SK-N-SH treated with all-trans-retinoic acid at 6 μM for 48 hours (cell line): ENCODE data around the gene MAPK10.
"Not testable (repeated sequence)": the region's sequence is repeated elsewhere in the genome, so short reads cannot be mapped to it uniquely, and the experiment has no call there.

Experiments used
- RARB ChIP-seq: fragments of 250-450 bp; sonication (Bioruptor Pico); IDR thresholded peaks from 2 replicates; pipeline ENCODE4 v1.8.0; 2021; ENCODE audit warnings: mild to moderate bottlenecking, moderate library complexity
- ZFP30 ChIP-seq: fragments of 450-650 bp; formaldehyde crosslinking; IDR thresholded peaks from 2 replicates; pipeline ENCODE4 v1.5.0; 2022; ENCODE audit warnings: mild to moderate bottlenecking, moderate library complexity
- ZNF70 ChIP-seq: fragments of 450-650 bp; formaldehyde crosslinking; IDR thresholded peaks from 2 replicates; pipeline ENCODE4 v1.5.0; 2020; ENCODE audit warnings: mild to moderate bottlenecking, moderate library complexity
- TF ChIP-seq, protein P1 (sequence below): fragments of 250-450 bp; sonication (Bioruptor Pico); IDR thresholded peaks from 2 replicates; pipeline ENCODE4 v1.5.1; 2020; ENCODE audit warnings: low read depth, mild to moderate bottlenecking, moderate library complexity
- TF ChIP-seq, protein P2 (sequence below): fragments of 250-450 bp; sonication (Bioruptor Pico); IDR thresholded peaks from 2 replicates; pipeline ENCODE4 v1.5.1; 2021; ENCODE audit warnings: mild to moderate bottlenecking, moderate library complexity

DNA sequence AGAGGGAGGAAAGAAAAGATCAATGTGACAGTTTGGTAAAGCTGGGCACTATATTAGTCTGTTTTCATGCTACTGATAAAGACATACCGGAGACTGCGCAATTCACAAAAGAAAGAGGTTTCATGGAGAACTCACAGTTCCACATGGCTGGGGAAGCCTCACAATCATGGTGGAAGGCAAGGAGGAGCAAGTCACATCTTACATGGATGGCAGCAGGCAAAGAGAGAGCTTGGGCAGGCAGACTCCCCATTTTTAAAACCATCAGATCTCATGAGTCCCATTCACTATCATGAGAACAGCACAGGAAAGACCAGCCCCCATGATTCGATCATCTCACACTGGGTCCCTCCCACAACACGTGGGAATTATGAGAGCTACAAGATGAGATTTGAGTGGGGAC is 394.8 kb downstream of the MAPK10 start:
- not testable (repeated sequence) for TF ChIP-seq ZNF70, ZFP30, RARB (CRISPR knock-in tag)
- TF ChIP-seq, protein P1, sequence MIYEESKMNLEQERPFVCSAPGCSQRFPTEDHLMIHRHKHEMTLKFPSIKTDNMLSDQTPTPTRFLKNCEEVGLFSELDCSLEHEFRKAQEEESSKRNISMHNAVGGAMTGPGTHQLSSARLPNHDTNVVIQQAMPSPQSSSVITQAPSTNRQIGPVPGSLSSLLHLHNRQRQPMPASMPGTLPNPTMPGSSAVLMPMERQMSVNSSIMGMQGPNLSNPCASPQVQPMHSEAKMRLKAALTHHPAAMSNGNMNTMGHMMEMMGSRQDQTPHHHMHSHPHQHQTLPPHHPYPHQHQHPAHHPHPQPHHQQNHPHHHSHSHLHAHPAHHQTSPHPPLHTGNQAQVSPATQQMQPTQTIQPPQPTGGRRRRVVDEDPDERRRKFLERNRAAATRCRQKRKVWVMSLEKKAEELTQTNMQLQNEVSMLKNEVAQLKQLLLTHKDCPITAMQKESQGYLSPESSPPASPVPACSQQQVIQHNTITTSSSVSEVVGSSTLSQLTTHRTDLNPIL (CRISPR knock-in tag): not testable (repeated sequence)
- TF ChIP-seq, protein P2, sequence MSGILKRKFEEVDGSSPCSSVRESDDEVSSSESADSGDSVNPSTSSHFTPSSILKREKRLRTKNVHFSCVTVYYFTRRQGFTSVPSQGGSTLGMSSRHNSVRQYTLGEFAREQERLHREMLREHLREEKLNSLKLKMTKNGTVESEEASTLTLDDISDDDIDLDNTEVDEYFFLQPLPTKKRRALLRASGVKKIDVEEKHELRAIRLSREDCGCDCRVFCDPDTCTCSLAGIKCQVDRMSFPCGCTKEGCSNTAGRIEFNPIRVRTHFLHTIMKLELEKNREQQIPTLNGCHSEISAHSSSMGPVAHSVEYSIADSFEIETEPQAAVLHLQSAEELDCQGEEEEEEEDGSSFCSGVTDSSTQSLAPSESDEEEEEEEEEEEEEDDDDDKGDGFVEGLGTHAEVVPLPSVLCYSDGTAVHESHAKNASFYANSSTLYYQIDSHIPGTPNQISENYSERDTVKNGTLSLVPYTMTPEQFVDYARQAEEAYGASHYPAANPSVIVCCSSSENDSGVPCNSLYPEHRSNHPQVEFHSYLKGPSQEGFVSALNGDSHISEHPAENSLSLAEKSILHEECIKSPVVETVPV (CRISPR knock-in tag): not testable (repeated sequence)
